ENCODE measurements around the gene ASIC1.

Gene ASIC1

DNA sequence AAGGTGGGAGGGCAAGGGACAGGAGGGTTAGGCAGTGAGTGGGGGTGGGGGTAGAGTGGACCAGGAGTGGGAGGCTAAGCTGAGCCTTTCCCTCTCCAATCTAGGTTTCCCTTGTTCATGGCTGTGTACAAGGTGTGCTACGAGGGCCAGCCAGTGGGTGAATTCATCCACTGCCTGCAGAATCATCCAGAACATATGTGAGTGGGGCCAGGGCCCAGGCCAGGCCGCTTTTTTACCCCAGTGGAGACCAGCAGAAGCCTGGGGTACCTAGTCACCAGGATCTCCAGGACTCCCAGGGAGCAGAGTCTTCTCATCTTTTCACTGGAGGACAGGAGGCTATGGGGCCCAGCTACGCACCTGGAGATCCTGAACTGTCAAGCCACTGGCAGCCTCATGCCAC lies 51.9 kb downstream of the ASIC1 start:
- Histone ChIP-seq H3K4me3 (ENCODE audit: low read depth, low read length) (no peak overlapping the region), H3K36me3 (ENCODE audit: control insufficient read depth, insufficient read depth, low read length) (no peaks in the 10 kb centered on the region), H3K9ac (peak overlapping the region; percentile 13), H3K79me2 (peaks cover 15% of the 10 kb centered on the region), H3K4me1 (peaks cover 56% of the 10 kb centered on the region), H3K4me2 (ENCODE audit: low read length) (peak overlapping the region; percentile 77), H3K27me3 (ENCODE audit: control insufficient read depth, insufficient read depth, low read length) (no peaks in the 10 kb centered on the region), H3K9me3 (ENCODE audit: control insufficient read depth, low read length) (no peaks in the 10 kb centered on the region), H2AFZ (peak overlapping the region; percentile 84), H3K27ac (peak overlapping the region; percentile 99)
- no peak for TF ChIP-seq CTCF (IDR thresholded peaks at IDR 0.05)

DNA sequence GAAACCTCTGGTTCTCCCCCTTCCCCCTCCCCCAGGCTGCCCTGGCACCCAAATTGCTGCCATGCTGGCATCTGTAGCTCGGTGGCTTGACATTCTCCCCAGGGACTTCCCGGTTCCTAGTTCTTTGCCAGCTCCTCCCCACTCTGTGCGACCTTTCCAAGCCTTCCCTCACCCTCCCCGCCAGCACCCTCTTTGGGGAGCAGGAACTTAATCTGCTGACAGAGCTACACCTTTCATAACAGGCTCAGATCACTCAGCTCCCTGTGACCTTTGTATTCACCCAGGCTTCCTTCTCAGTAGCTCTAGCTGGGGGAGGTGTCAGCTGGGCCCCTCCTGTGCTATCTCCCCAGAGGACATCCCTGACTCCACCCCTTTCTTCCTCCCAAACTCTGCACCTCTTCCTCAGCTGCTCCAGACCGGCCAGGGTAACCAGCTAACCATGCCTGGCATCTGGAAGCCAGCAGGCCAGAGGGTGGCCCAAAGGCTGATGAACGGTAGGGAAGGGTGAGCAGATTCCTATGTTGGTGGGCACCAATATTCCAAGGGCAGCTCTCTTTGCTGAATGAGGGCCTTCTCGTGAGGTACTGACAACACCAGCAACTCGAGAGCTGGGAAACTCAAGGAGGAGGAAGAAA lies 52.8 kb downstream of the ASIC1 start:
- Histone ChIP-seq H3K27ac (peak overlapping the region; percentile 99), H3K79me2 (peaks cover 17% of the 10 kb centered on the region), H3K4me3 (ENCODE audit: low read depth, low read length) (peak overlapping the region; percentile 44), H3K4me2 (ENCODE audit: low read length) (peak overlapping the region; percentile 77), H3K27me3 (ENCODE audit: control insufficient read depth, insufficient read depth, low read length) (no peaks in the 10 kb centered on the region), H3K9ac (peak overlapping the region; percentile 39), H3K4me1 (peaks cover 49% of the 10 kb centered on the region), H3K9me3 (ENCODE audit: control insufficient read depth, low read length) (no peaks in the 10 kb centered on the region), H3K36me3 (ENCODE audit: control insufficient read depth, insufficient read depth, low read length) (no peaks in the 10 kb centered on the region), H2AFZ (peak overlapping the region; percentile 84)
- no peak for TF ChIP-seq CTCF (IDR thresholded peaks at IDR 0.05)

DNA sequence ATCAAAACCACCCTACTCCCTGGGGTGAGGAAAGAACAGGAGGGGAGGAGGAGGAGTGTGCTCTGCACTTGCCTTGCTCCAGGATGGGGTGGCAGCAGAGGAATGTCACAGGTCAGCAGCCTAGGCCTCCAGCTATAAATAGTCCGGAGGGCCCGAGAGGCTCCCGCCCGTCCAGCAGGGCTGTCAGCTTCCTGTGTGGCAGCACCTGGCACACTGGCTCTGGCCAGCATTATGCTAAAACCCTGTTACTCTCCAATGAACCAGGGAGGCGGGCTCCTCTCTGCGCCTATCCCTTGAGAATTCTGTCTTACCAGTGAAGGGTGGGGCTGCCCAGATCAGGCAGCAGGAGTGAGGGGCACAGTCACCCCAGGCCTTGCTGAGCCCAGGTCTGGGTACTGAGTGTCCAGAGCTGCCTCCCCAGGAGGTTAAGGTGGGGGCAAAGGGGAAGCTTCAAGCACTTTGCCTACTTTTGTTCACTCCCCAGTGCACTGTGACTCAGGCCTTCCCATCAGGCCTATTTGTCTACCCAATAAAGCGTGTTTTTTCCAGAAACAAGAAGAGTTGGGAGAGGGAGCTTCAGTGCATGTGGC lies 53.5 kb downstream of the ASIC1 start:
- Histone ChIP-seq H3K9ac (peak overlapping the region; percentile 49), H3K36me3 (ENCODE audit: control insufficient read depth, insufficient read depth, low read length) (no peaks in the 10 kb centered on the region), H3K79me2 (peaks cover 21% of the 10 kb centered on the region), H3K4me1 (peaks cover 44% of the 10 kb centered on the region), H2AFZ (peak overlapping the region; percentile 84), H3K27ac (peak overlapping the region; percentile 99), H3K27me3 (ENCODE audit: control insufficient read depth, insufficient read depth, low read length) (no peaks in the 10 kb centered on the region), H3K4me2 (ENCODE audit: low read length) (peak overlapping the region; percentile 77), H3K4me3 (ENCODE audit: low read depth, low read length) (peak overlapping the region; percentile 44), H3K9me3 (ENCODE audit: control insufficient read depth, low read length) (no peaks in the 10 kb centered on the region)
- TF ChIP-seq CTCF (IDR thresholded peaks at IDR 0.05): no peak

DNA sequence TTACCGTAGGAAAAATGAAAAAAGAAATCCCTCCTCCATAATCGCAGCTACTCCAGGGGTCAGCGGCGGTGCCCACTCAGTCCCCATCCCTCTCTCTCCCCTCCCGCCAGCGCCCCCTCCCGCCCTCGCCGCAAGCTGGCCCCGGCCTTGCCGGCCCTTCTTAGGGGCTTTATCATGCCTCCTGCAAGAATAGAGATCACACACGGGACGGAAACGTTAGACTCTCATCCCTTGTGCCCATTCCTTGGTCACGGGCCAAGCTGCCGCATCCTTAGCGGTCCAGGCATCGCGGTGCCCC lies 53.9 kb downstream of the ASIC1 start:
- H3K27me3 ChIP-seq (ENCODE audit: control insufficient read depth, insufficient read depth, low read length): no peaks in the 10 kb centered on the region
- TF ChIP-seq CTCF (IDR thresholded peaks at IDR 0.05): no peak
- H3K79me2 ChIP-seq: peaks cover 26% of the 10 kb centered on the region
- peaks cover 44% of the 10 kb centered on the region for H3K4me1 ChIP-seq
- no peaks in the 10 kb centered on the region for H3K36me3 ChIP-seq (ENCODE audit: control insufficient read depth, insufficient read depth, low read length)
- peak overlapping the region; percentile 44 for H3K4me3 ChIP-seq (ENCODE audit: low read depth, low read length)
- peak overlapping the region; percentile 99 for H3K27ac ChIP-seq
- peak overlapping the region; percentile 84 for H2AFZ ChIP-seq
- peak overlapping the region; percentile 49 for H3K9ac ChIP-seq
- H3K9me3 ChIP-seq (ENCODE audit: control insufficient read depth, low read length): no peaks in the 10 kb centered on the region
- H3K4me2 ChIP-seq (ENCODE audit: low read length): peak overlapping the region; percentile 77
